K562 (cell line): ENCODE data around the gene ITGAV. TPM values are rescaled to one million over a fixed set of nuclear protein-coding genes. Genes with fewer than 3 reads are reported as not detected.
"Not testable (repeated sequence)": the region's sequence is repeated elsewhere in the genome, so short reads cannot be mapped to it uniquely, and the experiment has no call there.

Experiments
- ATAC-seq: fragments of 200-7000 bp; cut with Tn5 transposase; 3 replicates; pipeline ENCODE4 v1.9.1; 2020; ENCODE audit warnings: moderate library complexity
- BruUV-seq: library from RNA; stranded (reverse); fragments of 400-500 nt; replicated peaks from 2 replicates; lab custom pipeline; 2021; lab: Mats Ljungman, UMichigan
- CTCF ChIA-PET: fragments of 300-600 bp; formaldehyde crosslinking; extraction: SDS; loops from one replicate; lab custom pipeline; 2021; ENCODE audit warnings: low intra/inter-chr PET ratio; lab: Yijun Ruan, JAX
- POLR2A ChIA-PET: fragments of 300-600, 350-650 bp; sonication (Branson Sonifier 250); formaldehyde crosslinking; extraction: SDS; loops from one replicate; lab custom pipeline; 2021; ENCODE audit warnings: antibody characterized with exemption, inconsistent platforms; lab: Yijun Ruan, JAX
- DNase-seq, 4 experiments: peaks; one replicate each; pipeline versions ENCODE4 v3.0.0 to v3.0.0-alpha.2; 2011 to 2018; ENCODE audit warnings: low spot score in 3 of 4, mixed read lengths in 3 of 4; ENCODE audit errors: extremely low read depth in 1 of 4
- FAIRE-seq: peaks from 2 replicates; lab custom pipeline; 2011; peaks lifted over from hg19 to GRCh38; lab: Jason Lieb, UNC
- H2AFZ ChIP-seq: 2 replicates; pipeline ENCODE4 v1.6.0; 2011; ENCODE audit warnings: low read depth, low read length, control low read depth, inconsistent platforms
- H3K27ac ChIP-seq: fragments of 200-600 bp; 3 replicates; pipeline ENCODE4 v1.8.0; 2011; ENCODE audit warnings: low read depth, mild to moderate bottlenecking, control low read depth, inconsistent platforms, low read length, moderate library complexity, mixed read lengths; ENCODE audit errors: extremely low read depth
- H3K27me3 ChIP-seq, 2 experiments: fragments of 300-600 bp in 1 of 2; 2 replicates in 1 of 2; 3 replicates in 1 of 2; pipeline versions ENCODE4 v1.6.0 to v1.8.0; 2011; ENCODE audit warnings: inconsistent platforms in 2 of 2, low read length in 2 of 2, mild to moderate bottlenecking in 1 of 2, mixed read lengths in 1 of 2, moderate library complexity in 1 of 2; ENCODE audit not compliant: control insufficient read depth in 2 of 2, insufficient read depth in 2 of 2
- H3K36me3 ChIP-seq: fragments of 300-600 bp; 3 replicates; pipeline ENCODE4 v1.8.0; 2011; ENCODE audit warnings: mild to moderate bottlenecking, low read length, inconsistent platforms; ENCODE audit not compliant: control insufficient read depth, insufficient read depth
- H3K4me1 ChIP-seq, 2 experiments: fragments of 200-600 bp in 1 of 2; replicated peaks in 1 of 2; 2 replicates in 1 of 2; 3 replicates in 1 of 2; pipeline versions ENCODE4 v1.5.1 to v1.8.0; 2011; ENCODE audit warnings: inconsistent platforms in 2 of 2, low read length in 2 of 2, mild to moderate bottlenecking in 1 of 2, mixed read lengths in 1 of 2, moderate library complexity in 1 of 2; ENCODE audit not compliant: control insufficient read depth in 2 of 2, insufficient read depth in 2 of 2
- H3K4me2 ChIP-seq: 2 replicates; pipeline ENCODE4 v1.6.1; 2011; ENCODE audit warnings: low read length, control low read depth, inconsistent platforms, mixed read lengths; ENCODE audit not compliant: insufficient read depth
- H3K4me3 ChIP-seq: fragments of 200-600 bp; sonication (generic), shearing (Covaris generic); 2 replicates; pipeline ENCODE4 v1.5.1; 2016; ENCODE audit warnings: control low read depth, inconsistent platforms
- H3K79me2 ChIP-seq: fragments of 200-600 bp; 3 replicates; pipeline ENCODE4 v1.8.0; 2011; ENCODE audit warnings: low read length, inconsistent platforms; ENCODE audit not compliant: control insufficient read depth, insufficient read depth
- H3K9ac ChIP-seq, 2 experiments: 2 replicates each; pipeline versions ENCODE4 v1.6.0 to v1.6.1; 2011; ENCODE audit warnings: low read depth in 2 of 2, low read length in 2 of 2, control low read depth in 1 of 2, inconsistent platforms in 1 of 2, mild to moderate bottlenecking in 1 of 2, mixed read lengths in 1 of 2; ENCODE audit not compliant: insufficient read depth in 1 of 2
- H3K9me1 ChIP-seq: one replicate; pipeline ENCODE4 v1.6.0; 2011; ENCODE audit warnings: inconsistent platforms, mild to moderate bottlenecking, low read length, moderate library complexity; ENCODE audit not compliant: control insufficient read depth, insufficient read depth
- H3K9me3 ChIP-seq: replicated peaks from 2 replicates; pipeline ENCODE4 v1.5.1; 2011; ENCODE audit warnings: low read depth, low read length, inconsistent platforms; ENCODE audit not compliant: control insufficient read depth, insufficient read depth
- H4K20me1 ChIP-seq: replicated peaks from 2 replicates; pipeline ENCODE4 v1.6.1; 2011; ENCODE audit warnings: low read length, inconsistent platforms, mixed read lengths; ENCODE audit not compliant: control insufficient read depth, insufficient read depth
- ETS2 ChIP-seq: IDR thresholded peaks from 2 replicates; pipeline ENCODE4 v1.6.1; 2016; ENCODE audit warnings: borderline replicate concordance, missing genetic modification characterization, mild to moderate bottlenecking, moderate library complexity, missing compliant biosample characterization; ENCODE audit not compliant: poor library complexity, severe bottlenecking
- KLF16 ChIP-seq: IDR thresholded peaks from 2 replicates; pipeline ENCODE4 v1.6.1; 2016; ENCODE audit warnings: antibody characterized with exemption
- NELFE ChIP-seq: IDR thresholded peaks from 2 replicates; pipeline ENCODE4 v1.6.1; 2011; ENCODE audit warnings: mild to moderate bottlenecking; ENCODE audit not compliant: insufficient read depth, insufficient read length
- U2AF1 ChIP-seq: fragments of 200-400 bp; formaldehyde crosslinking; optimal IDR thresholded peaks from 2 replicates; pipeline ENCODE3; 2017; ENCODE audit warnings: mild to moderate bottlenecking, low read depth, low read length, moderate library complexity
- ZNF212 ChIP-seq: fragments of 450-650 bp; formaldehyde crosslinking; IDR thresholded peaks from 2 replicates; pipeline ENCODE4 v1.4.0; 2020; ENCODE audit warnings: mild to moderate bottlenecking
- ZNF586 ChIP-seq: fragments of 450-650 bp; formaldehyde crosslinking; conservative IDR thresholded peaks from 2 replicates; pipeline ENCODE4 v1.4.0; 2020; ENCODE audit warnings: mild to moderate bottlenecking, moderate library complexity
- WGBS: fragments of 100-300 bp; shearing (Covaris generic); methylation state at CpG from one replicate; pipeline ENCODE4 v1.1.6; 2016; ENCODE audit warnings: low coverage, mixed read lengths; ENCODE audit not compliant: insufficient coverage; ENCODE audit errors: missing lambda C conversion rate; 5-methylcytosine and 5-hydroxymethylcytosine counted together
- in situ Hi-C: fragments of 300-500 bp; cut with MboI; formaldehyde crosslinking; loops from 4 replicates; pipeline ENCODE4 v1.15.0; 2018; ENCODE audit warnings: inconsistent platforms, mixed read lengths
- intact Hi-C: fragments of 100-400 bp; cut with micrococcal nuclease; formaldehyde crosslinking; loops from 2 replicates; pipeline ENCODE4 v1.14.2; 2022
- polyA plus RNA-seq, 8 experiments: library from polyadenylated mRNA; depleted of rRNA in 4 of 8; stranded (reverse) in 5 of 8; unstranded in 3 of 8; fragments of >200 nt; fragmentation: Nextera tagmentation in 2 of 8; fragmentation: Illumina TruSeq in 1 of 8; extraction: Ambion mirVana in 2 of 8; extraction: Trizol in 1 of 8; gene quantifications; 2 replicates each; pipeline versions ENCODE4 v1.2.1 to v1.2.3, GENCODE V29; 2011 to 2014; ENCODE audit warnings: inconsistent platforms in 1 of 8, missing spikeins in 1 of 8
- total RNA-seq, 7 experiments: library from RNA; depleted of rRNA in 6 of 7; stranded (reverse); fragments of >200 nt in 6 of 7; fragmentation: Illumina TruSeq in 2 of 7; extraction: Trizol in 2 of 7; gene quantifications; 2 replicates each; pipeline versions ENCODE4 v1.2.1 to v1.2.3, GENCODE V29; 2011 to 2021; ENCODE audit warnings: low replicate concordance in 1 of 7

The ITGAV gene
- total and polyA plus RNA-seq, 9 of the 15 experiments (the other 6 are each of a cell fraction or from before 2014, with no cell fraction given): 3.7 to 17.7 (median 10.7) TPM

DNA sequence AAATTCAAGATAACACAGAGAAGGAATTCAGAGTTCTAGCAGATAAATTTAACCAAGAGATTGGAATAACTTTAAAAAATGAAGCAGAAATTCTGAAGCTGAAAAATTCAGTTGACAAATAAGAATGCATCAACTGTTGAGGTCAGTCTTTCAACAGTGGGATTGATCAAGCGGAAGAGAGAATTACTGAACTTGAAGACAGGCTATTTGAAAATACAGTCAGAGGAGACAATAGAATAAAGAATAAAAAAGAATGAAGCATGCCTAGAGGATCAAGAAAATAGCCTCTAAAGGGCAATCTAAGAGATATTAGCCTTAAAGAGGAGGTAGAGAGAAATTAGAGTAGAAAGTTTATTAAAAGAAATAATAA is 27.7 kb upstream of the ITGAV start (continued):
- TF ChIP-seq KLF16 (no peak), ZNF586 (CRISPR knock-in tag) (no peak), U2AF1 (no peak), ETS2 (tag) (no peak), NELFE (no peak), ZNF212 (CRISPR knock-in tag) (no peak)

GRCh38 chr2:186568600-186568999 is 21.3 kb upstream of the ITGAV start:
- DNase-seq, in situ Hi-C loops, intact Hi-C loops, H3K79me2 ChIP-seq, H3K9me1 ChIP-seq, CTCF ChIA-PET, H3K4me3 ChIP-seq, POLR2A ChIA-PET, FAIRE-seq, ATAC-seq, H3K36me3 ChIP-seq, H3K27me3 ChIP-seq, BruUV-seq, H2AFZ ChIP-seq, H3K9me3 ChIP-seq, H3K4me1 ChIP-seq, H3K27ac ChIP-seq, H4K20me1 ChIP-seq, H3K4me2 ChIP-seq, H3K9ac ChIP-seq: not testable (repeated sequence)
- WGBS: 10% methylated on average over 1 of the region's 1 CpG
